ENCODE data around the gene GLYR1. TPM values are rescaled to one million over a fixed set of nuclear protein-coding genes. Genes with fewer than 3 reads are reported as not detected.

Gene GLYR1
- total RNA-seq, 1 experiment from 2014 or later, result 135 TPM

- H3K79me2 ChIP-seq (ENCODE audit: low read depth), result no peaks in the 10 kb centered on the region
- H3K4me3 ChIP-seq, result no peak overlapping the region
- no peaks in the 10 kb centered on the region for H3K27me3 ChIP-seq (ENCODE audit: insufficient read depth, low read depth)
- BruUV-seq (replicated peaks), result no TSS peak
- H2AFZ ChIP-seq, result no peak overlapping the region
- no peak overlapping the region for H3K27ac ChIP-seq
- CTCF ChIA-PET, result no interaction called here
- H3K4me2 ChIP-seq, result no peak overlapping the region
- no peaks in the 10 kb centered on the region for H3K9me3 ChIP-seq (ENCODE audit: insufficient read depth, low read depth)
- H3K36me3 ChIP-seq (ENCODE audit: low read depth), result peaks cover 6% of the 10 kb centered on the region; the same call in 1 of the 2 replicates
- TF ChIP-seq EZH2 (IDR thresholded peaks at IDR 0.05; ENCODE audit: low read depth) (no peak), CTCF (conservative IDR thresholded peaks at IDR 0.05) (no peak)
- H4K20me1 ChIP-seq (ENCODE audit: insufficient read depth), result peaks cover 8% of the 10 kb centered on the region; the same call in 1 of the 2 replicates
- no peaks in the 10 kb centered on the region for H3K9me2 ChIP-seq (ENCODE audit: insufficient read depth)
- POLR2A ChIA-PET (ENCODE audit: unreplicated experiment), result no interaction called here
- intact Hi-C loops (cut with micrococcal nuclease; ENCODE audit: unreplicated experiment), result no loop called here
- DNase-seq, result no peak
- peaks cover 12% of the 10 kb centered on the region; the same call in 1 of the 2 replicates for H3F3A ChIP-seq (ENCODE audit: insufficient read depth, low read depth)
- 0 out of 2 replicates have a peak, but pooled peaks cover 4% of the 10 kb centered on the region for H3K4me1 ChIP-seq (replicated peaks; ENCODE audit: insufficient read depth)
Measured at GRCh38 chr16:4874666-4875065, 27.6 kb upstream of the GLYR1 start.

- no peak for DNase-seq
- Histone ChIP-seq H2AFZ (no peak overlapping the region), H3K27me3 (ENCODE audit: insufficient read depth, low read depth) (no peaks in the 10 kb centered on the region), H4K20me1 (ENCODE audit: insufficient read depth) (no peaks in the 10 kb centered on the region), H3K27ac (no peak overlapping the region), H3K4me1 (replicated peaks; ENCODE audit: insufficient read depth) (0 out of 2 replicates have a peak, but pooled peaks cover 4% of the 10 kb centered on the region), H3K9me2 (ENCODE audit: insufficient read depth) (no peaks in the 10 kb centered on the region), H3K9me3 (ENCODE audit: insufficient read depth, low read depth) (no peaks in the 10 kb centered on the region), H3K36me3 (ENCODE audit: low read depth) (no peaks in the 10 kb centered on the region), H3K4me2 (no peak overlapping the region), H3K79me2 (ENCODE audit: low read depth) (no peaks in the 10 kb centered on the region), H3K4me3 (no peak overlapping the region), H3F3A (ENCODE audit: insufficient read depth, low read depth) (peaks cover 10% of the 10 kb centered on the region; the same call in 1 of the 2 replicates)
- BruUV-seq (replicated peaks), result no TSS peak
- intact Hi-C loops (cut with micrococcal nuclease; ENCODE audit: unreplicated experiment), result no loop called here
- ChIA-PET POLR2A (ENCODE audit: unreplicated experiment) (no interaction called here), CTCF (no interaction called here)
- no peak for TF ChIP-seq EZH2 (IDR thresholded peaks at IDR 0.05; ENCODE audit: low read depth)
- TF ChIP-seq CTCF (conservative IDR thresholded peaks at IDR 0.05), result no peak
Measured at GRCh38 chr16:4873091-4873490, 26.0 kb upstream of the GLYR1 start.

- H3K36me3 ChIP-seq (ENCODE audit: low read depth), result no peaks in the 10 kb centered on the region
- no peak overlapping the region for H3K4me2 ChIP-seq
- no peaks in the 10 kb centered on the region for H3K9me3 ChIP-seq (ENCODE audit: insufficient read depth, low read depth)
- H3K27me3 ChIP-seq (ENCODE audit: insufficient read depth, low read depth), result no peaks in the 10 kb centered on the region
- no peaks in the 10 kb centered on the region for H3K9me2 ChIP-seq (ENCODE audit: insufficient read depth)
- no peak overlapping the region for H2AFZ ChIP-seq
- ChIA-PET POLR2A (ENCODE audit: unreplicated experiment) (no interaction called here), CTCF (no interaction called here)
- no peak for TF ChIP-seq EZH2 (IDR thresholded peaks at IDR 0.05; ENCODE audit: low read depth)
- TF ChIP-seq CTCF (conservative IDR thresholded peaks at IDR 0.05), result no peak
- H3F3A ChIP-seq (ENCODE audit: insufficient read depth, low read depth), result no peaks in the 10 kb centered on the region; the same call in 1 of the 2 replicates
- BruUV-seq (replicated peaks), result no TSS peak
- H3K4me1 ChIP-seq (replicated peaks; ENCODE audit: insufficient read depth), result no peaks in the 10 kb centered on the region
- H3K79me2 ChIP-seq (ENCODE audit: low read depth), result peaks cover 2% of the 10 kb centered on the region; the same call in 1 of the 2 replicates
- H3K4me3 ChIP-seq, result no peak overlapping the region
- intact Hi-C loops (cut with micrococcal nuclease; ENCODE audit: unreplicated experiment), result no loop called here
- H3K27ac ChIP-seq, result no peak overlapping the region
- no peak for DNase-seq
- 0 out of 2 replicates have a peak, but pooled peaks cover 3% of the 10 kb centered on the region for H4K20me1 ChIP-seq (ENCODE audit: insufficient read depth)
Measured at GRCh38 chr16:4871071-4871470, 24.0 kb upstream of the GLYR1 start.
